ENCODE measurements around the gene ZNF418. TPM values are rescaled to one million over a fixed set of nuclear protein-coding genes. Genes with fewer than 3 reads are reported as not detected.

ZNF418 gene
- total RNA-seq, 1 experiment from 2014 or later, result 20.8 TPM

GRCh38 chr19:57934820-57935665 is at the start of gene ZNF418 (continued):
- TF ChIP-seq PRDM15 (CRISPR knock-in tag; IDR thresholded peaks at IDR 0.05) (peak; percentile 87), CDX4 (CRISPR knock-in tag; IDR thresholded peaks at IDR 0.05; ENCODE audit: borderline replicate concordance) (no peak), RELA (CRISPR knock-in tag; IDR thresholded peaks at IDR 0.05; ENCODE audit: borderline replicate concordance) (no peak), ZNF425 (CRISPR knock-in tag; conservative IDR thresholded peaks at IDR 0.05) (no peak), ZNF671 (CRISPR knock-in tag; IDR thresholded peaks at IDR 0.05) (no peak), ZNF423 (CRISPR knock-in tag; IDR thresholded peaks at IDR 0.05) (no peak), ZNF532 (CRISPR knock-in tag; IDR thresholded peaks at IDR 0.05; ENCODE audit: borderline replicate concordance) (no peak), HMGA2 (CRISPR knock-in tag; IDR thresholded peaks at IDR 0.05) (no peak), CTCF (IDR thresholded peaks at IDR 0.05) (no peak), SP1 (CRISPR knock-in tag; conservative IDR thresholded peaks at IDR 0.05) (peak; percentile 76), NR3C1 (CRISPR knock-in tag; conservative IDR thresholded peaks at IDR 0.05; ENCODE audit: low read depth) (no peak), TP53 (CRISPR knock-in tag; IDR thresholded peaks at IDR 0.05) (no peak), HMGXB4 (CRISPR knock-in tag; IDR thresholded peaks at IDR 0.05) (peak; percentile 71), ZNF281 (CRISPR knock-in tag; IDR thresholded peaks at IDR 0.05) (no peak), ZNF512 (CRISPR knock-in tag; IDR thresholded peaks at IDR 0.05; ENCODE audit: borderline replicate concordance) (no peak), JAZF1 (CRISPR knock-in tag; IDR thresholded peaks at IDR 0.05) (no peak)

All from WTC11 (cell line).